IMR-90 (cell line): ENCODE measurements around the gene MAML2. TPM values are rescaled to one million over a fixed set of nuclear protein-coding genes. Genes with fewer than 3 reads are reported as not detected.

Source experiments
- ATAC-seq: fragments of 200-7000 bp; cut with Tn5 transposase; 2 replicates; pipeline ENCODE4 v1.9.1; 2020; ENCODE audit warnings: low read depth, mild to moderate bottlenecking, moderate library complexity
- BruUV-seq: library from RNA; stranded (reverse); fragments of 400-500 nt; replicated peaks from 2 replicates; lab custom pipeline; 2021; lab: Mats Ljungman, UMichigan
- CTCF ChIA-PET: fragments of 300-600 bp; formaldehyde crosslinking; extraction: SDS; loops from one replicate; lab custom pipeline; 2021; ENCODE audit warnings: antibody characterized with exemption; lab: Yijun Ruan, JAX
- POLR2A ChIA-PET: fragments of 300-600 bp; sonication (Branson Sonifier 250); formaldehyde crosslinking; loops from one replicate; lab custom pipeline; 2022; ENCODE audit warnings: antibody characterized with exemption; ENCODE audit not compliant: unreplicated experiment; lab: Charles Lee
- DNase-seq: peaks from one replicate; pipeline ENCODE4 v3.0.0; 2013
- H2AFZ ChIP-seq: replicated peaks from 2 replicates; pipeline ENCODE3; 2013; ENCODE audit warnings: low read length, mild to moderate bottlenecking; ENCODE audit not compliant: poor library complexity
- H2AK5ac ChIP-seq: 2 replicates; pipeline ENCODE4 v1.6.1; 2013; ENCODE audit warnings: low read depth, low read length, inconsistent platforms
- H2AK9ac ChIP-seq: replicated peaks from 2 replicates; pipeline ENCODE3; 2013; ENCODE audit warnings: mild to moderate bottlenecking, low read depth, low read length, moderate library complexity; ENCODE audit not compliant: poor library complexity
- H2BK120ac ChIP-seq: 2 replicates; pipeline ENCODE4 v1.6.1; 2013; ENCODE audit warnings: low read depth, low read length, inconsistent platforms
- H2BK15ac ChIP-seq: 3 replicates; pipeline ENCODE4 v1.6.1; 2013; ENCODE audit warnings: low read depth, low read length, inconsistent platforms
- H2BK20ac ChIP-seq: 2 replicates; pipeline ENCODE4 v1.6.1; 2013; ENCODE audit warnings: low read depth, mild to moderate bottlenecking, inconsistent platforms, low read length, moderate library complexity
- H2BK5ac ChIP-seq: 2 replicates; pipeline ENCODE4 v1.6.1; 2013; ENCODE audit warnings: mild to moderate bottlenecking, low read depth, low read length, inconsistent platforms; ENCODE audit not compliant: poor library complexity, severe bottlenecking
- H3K14ac ChIP-seq: replicated peaks from 2 replicates; pipeline ENCODE4 v1.6.1; 2013; ENCODE audit warnings: low read depth, low read length, inconsistent platforms
- H3K18ac ChIP-seq: 2 replicates; pipeline ENCODE4 v1.6.1; 2013; ENCODE audit warnings: low read depth, low read length, control low read depth
- H3K23ac ChIP-seq: 2 replicates; pipeline ENCODE4 v1.6.1; 2013; ENCODE audit warnings: low read depth, low read length, inconsistent platforms
- H3K27ac ChIP-seq: 2 replicates; pipeline ENCODE4 v1.5.1; 2013; ENCODE audit warnings: mild to moderate bottlenecking, control low read depth, low read length; ENCODE audit not compliant: insufficient read depth
- H3K27me3 ChIP-seq: 2 replicates; pipeline ENCODE4 v1.6.1; 2013; ENCODE audit warnings: low read length; ENCODE audit not compliant: control insufficient read depth, insufficient read depth
- H3K36me3 ChIP-seq: 2 replicates; pipeline ENCODE4 v1.6.1; 2013; ENCODE audit warnings: low read length, mixed read lengths; ENCODE audit not compliant: control insufficient read depth, insufficient read depth
- H3K4ac ChIP-seq: 2 replicates; pipeline ENCODE4 v1.6.1; 2013; ENCODE audit warnings: low read depth, low read length, inconsistent platforms
- H3K4me1 ChIP-seq: 2 replicates; pipeline ENCODE4 v1.6.1; 2013; ENCODE audit warnings: low read length, mixed read lengths; ENCODE audit not compliant: control insufficient read depth, insufficient read depth
- H3K4me2 ChIP-seq: 2 replicates; pipeline ENCODE4 v1.6.1; 2013; ENCODE audit warnings: low read depth, mild to moderate bottlenecking, control low read depth, low read length, moderate library complexity
- H3K4me3 ChIP-seq: 2 replicates; pipeline ENCODE4 v1.5.1; 2013; ENCODE audit warnings: low read depth, mild to moderate bottlenecking, control low read depth, low read length, moderate library complexity; ENCODE audit not compliant: insufficient read depth
- H3K56ac ChIP-seq: 2 replicates; pipeline ENCODE4 v1.6.1; 2013; ENCODE audit warnings: low read length, inconsistent platforms; ENCODE audit not compliant: insufficient read depth; ENCODE audit errors: extremely low read depth
- H3K79me1 ChIP-seq, 2 experiments: 2 replicates each; pipeline ENCODE4 v1.6.1; 2013; ENCODE audit warnings: low read length in 2 of 2, inconsistent platforms in 1 of 2, low read depth in 1 of 2
- H3K9ac ChIP-seq: 2 replicates; pipeline ENCODE4 v1.6.1; 2013; ENCODE audit warnings: low read depth, low read length, control low read depth
- H3K9me1 ChIP-seq: 2 replicates; pipeline ENCODE4 v1.6.1; 2013; ENCODE audit warnings: low read length, inconsistent platforms; ENCODE audit not compliant: insufficient read depth
- H3K9me3 ChIP-seq: 2 replicates; pipeline ENCODE4 v1.6.1; 2013; ENCODE audit warnings: low read length; ENCODE audit not compliant: control insufficient read depth, insufficient read depth
- H4K20me1 ChIP-seq: 2 replicates; pipeline ENCODE4 v1.6.1; 2013; ENCODE audit warnings: low read length, inconsistent platforms; ENCODE audit not compliant: insufficient read depth
- H4K5ac ChIP-seq: 2 replicates; pipeline ENCODE4 v1.6.1; 2013; ENCODE audit warnings: mild to moderate bottlenecking, low read depth, low read length, control low read depth
- H4K8ac ChIP-seq, 2 experiments: 2 replicates each; pipeline ENCODE4 v1.6.1; 2013; ENCODE audit warnings: low read depth in 2 of 2, low read length in 2 of 2, control low read depth in 1 of 2, inconsistent platforms in 1 of 2
- H4K91ac ChIP-seq: 2 replicates; pipeline ENCODE4 v1.6.1; 2013; ENCODE audit warnings: low read depth, low read length, inconsistent platforms; ENCODE audit not compliant: insufficient read depth
- FOS ChIP-seq: fragments of 150-350 bp; IDR thresholded peaks from 2 replicates; pipeline ENCODE4 v1.6.1; 2016; ENCODE audit warnings: low read depth, low read length
- MAFK ChIP-seq: IDR thresholded peaks from 2 replicates; pipeline ENCODE4 v1.6.1; 2012; ENCODE audit warnings: low read depth, low read length, improper control_type of control experiment
- MAZ ChIP-seq: IDR thresholded peaks from 2 replicates; pipeline ENCODE4 v1.6.1; 2012; ENCODE audit warnings: low read depth, mild to moderate bottlenecking, low read length, improper control_type of control experiment, moderate library complexity, borderline replicate concordance
- NFE2L2 ChIP-seq: fragments of 150-350 bp; IDR thresholded peaks from 2 replicates; pipeline ENCODE4 v1.6.1; 2016; ENCODE audit warnings: low read depth, mild to moderate bottlenecking, low read length
- RAD21 ChIP-seq: IDR thresholded peaks from 2 replicates; pipeline ENCODE4 v1.6.1; 2012; ENCODE audit warnings: low read length, improper control_type of control experiment
- RCOR1 ChIP-seq: IDR thresholded peaks from 2 replicates; pipeline ENCODE4 v1.6.1; 2012; ENCODE audit warnings: mild to moderate bottlenecking, low read length, improper control_type of control experiment; ENCODE audit not compliant: insufficient replicate concordance
- SMC3 ChIP-seq: fragments of 150-350 bp; IDR thresholded peaks from 2 replicates; pipeline ENCODE4 v1.6.1; 2016; ENCODE audit warnings: low read depth, mild to moderate bottlenecking, antibody characterized with exemption, low read length, moderate library complexity
- WGBS, 2 experiments: methylation state at CpG; one replicate each; pipeline versions ENCODE4 v1.1.5 to v1.1.7; 2013; ENCODE audit warnings: missing lambda C conversion rate in 2 of 2; ENCODE audit not compliant: insufficient read length in 1 of 2; ENCODE audit errors: extremely low coverage in 2 of 2; 5-methylcytosine and 5-hydroxymethylcytosine counted together
- dilution Hi-C: fragments of 300-500 bp; cut with HindIII; formaldehyde crosslinking; loops from one replicate; pipeline ENCODE4 v1.14.3; 2018; ENCODE audit warnings: low sequenced_read_pairs; ENCODE audit not compliant: unreplicated experiment
- in situ Hi-C: fragments of 300-500 bp; cut with MboI; formaldehyde crosslinking; loops from 3 replicates; pipeline ENCODE4 v1.14.3; 2019; ENCODE audit warnings: low sequenced_read_pairs, inconsistent platforms, mixed read lengths
- intact Hi-C: fragments of 100-400 bp; cut with micrococcal nuclease; formaldehyde crosslinking; loops from 2 replicates; pipeline ENCODE4 v1.10.0; 2022
- polyA plus RNA-seq, 3 experiments: library from polyadenylated mRNA; depleted of rRNA; stranded (reverse); fragments of >200 nt; gene quantifications; 2 replicates each; pipeline ENCODE4 v1.2.3, GENCODE V29; 2012; ENCODE audit warnings: low replicate concordance in 1 of 3
- total RNA-seq: library from RNA; depleted of rRNA; stranded (reverse); fragments of >200 nt; gene quantifications from 2 replicates; pipeline ENCODE4 v1.2.3, GENCODE V29; 2012
- TF ChIP-seq, protein P1 (sequence below): conservative IDR thresholded peaks from 2 replicates; pipeline ENCODE4 v1.5.1; 2012; ENCODE audit warnings: mild to moderate bottlenecking, low read depth, low read length, improper control_type of control experiment
- TF ChIP-seq, protein P2 (sequence below): fragments of 150-350 bp; IDR thresholded peaks from 2 replicates; pipeline ENCODE4 v1.6.1; 2016; ENCODE audit warnings: low read depth, mild to moderate bottlenecking, low read length, moderate library complexity, borderline replicate concordance

Gene MAML2
- total and polyA plus RNA-seq, 2 of the 4 experiments (the other 2 are of a cell fraction): 15.0 to 19.5 TPM

- H2BK120ac ChIP-seq: no peak overlapping the region
These were observed 297.2 kb downstream of the MAML2 start for GRCh38 chr11:96045622-96046456.

More at GRCh38 chr11:96045622-96046456, 297.2 kb downstream of the MAML2 start:
- Histone ChIP-seq H3K9me1 (no peaks in the 10 kb centered on the region), H3K36me3 (no peaks in the 10 kb centered on the region; the same call in 1 of the 2 replicates), H4K20me1 (no peaks in the 10 kb centered on the region), H3K9ac (no peak overlapping the region), H3K79me1 (peaks cover 12 to 19% of the 10 kb centered on the region in 2 experiments; a peak in 3 of 4 replicates), H4K8ac (peak overlapping the region in 1 of 2 experiments; percentile 50; a peak in 1 of 4 replicates), H4K91ac (peak overlapping the region; percentile 64), H2AFZ (peak overlapping the region; percentile 9), H2BK15ac (no peak overlapping the region), H3K56ac (no peak overlapping the region), H3K23ac (no peak overlapping the region), H3K4me3 (no peak overlapping the region), H3K4me1 (peaks cover 12% of the 10 kb centered on the region), H2BK20ac (no peak overlapping the region), H2BK5ac (no peak overlapping the region), H3K4ac (peak overlapping the region; percentile 42; the same call in 1 of the 2 replicates), H3K18ac (no peak overlapping the region), H3K27ac (peak overlapping the region; percentile 55), H3K4me2 (peak overlapping the region; percentile 77), H3K9me3 (no peaks in the 10 kb centered on the region), H3K27me3 (no peaks in the 10 kb centered on the region), H2AK9ac (no peak overlapping the region), H3K14ac (no peak overlapping the region), H2AK5ac (no peak overlapping the region; the same call in 1 of the 2 replicates), H4K5ac (peak overlapping the region; percentile 28)
- 4% methylated on average over 4 of the region's 11 CpGs; no CpG with 5 or more reads in 1 of the 2 experiments for WGBS, 2 experiments
- ChIA-PET POLR2A (interaction anchor here (0.6 kb wide), 1 partner anchor 348 kb away, joined by 6 read pairs; no protein-coding TSS in a partner anchor), CTCF (interaction anchor here (0.5 to 1.5 kb wide), 6 partner anchors 10 to 308 kb away, joined by 3 to 8 read pairs (median 4); partner anchors contain the start of gene MAML2)
- no TSS peak for BruUV-seq
- in situ Hi-C loops (no loop called here), dilution Hi-C loops (loop anchor here (25.0 kb wide), 1 partner anchor 316 kb away; no protein-coding TSS in a partner anchor), intact Hi-C loops (no loop called here)
- no peak for TF ChIP-seq NFE2L2
- peak; percentile 83 for TF ChIP-seq MAFK
- TF ChIP-seq, protein P1, sequence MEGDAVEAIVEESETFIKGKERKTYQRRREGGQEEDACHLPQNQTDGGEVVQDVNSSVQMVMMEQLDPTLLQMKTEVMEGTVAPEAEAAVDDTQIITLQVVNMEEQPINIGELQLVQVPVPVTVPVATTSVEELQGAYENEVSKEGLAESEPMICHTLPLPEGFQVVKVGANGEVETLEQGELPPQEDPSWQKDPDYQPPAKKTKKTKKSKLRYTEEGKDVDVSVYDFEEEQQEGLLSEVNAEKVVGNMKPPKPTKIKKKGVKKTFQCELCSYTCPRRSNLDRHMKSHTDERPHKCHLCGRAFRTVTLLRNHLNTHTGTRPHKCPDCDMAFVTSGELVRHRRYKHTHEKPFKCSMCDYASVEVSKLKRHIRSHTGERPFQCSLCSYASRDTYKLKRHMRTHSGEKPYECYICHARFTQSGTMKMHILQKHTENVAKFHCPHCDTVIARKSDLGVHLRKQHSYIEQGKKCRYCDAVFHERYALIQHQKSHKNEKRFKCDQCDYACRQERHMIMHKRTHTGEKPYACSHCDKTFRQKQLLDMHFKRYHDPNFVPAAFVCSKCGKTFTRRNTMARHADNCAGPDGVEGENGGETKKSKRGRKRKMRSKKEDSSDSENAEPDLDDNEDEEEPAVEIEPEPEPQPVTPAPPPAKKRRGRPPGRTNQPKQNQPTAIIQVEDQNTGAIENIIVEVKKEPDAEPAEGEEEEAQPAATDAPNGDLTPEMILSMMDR: peak; percentile 37; the same call in 1 of the 2 replicates
- no peak for TF ChIP-seq FOS
- TF ChIP-seq MAZ: 0 out of 2 replicates have a peak, but pooled peaks have one; percentile 22
- TF ChIP-seq RCOR1: no peak
- peak; percentile 28; the same call in 1 of the 2 replicates for TF ChIP-seq SMC3
- TF ChIP-seq RAD21: peak; percentile 43; the same call in 1 of the 2 replicates
- TF ChIP-seq, protein P2, sequence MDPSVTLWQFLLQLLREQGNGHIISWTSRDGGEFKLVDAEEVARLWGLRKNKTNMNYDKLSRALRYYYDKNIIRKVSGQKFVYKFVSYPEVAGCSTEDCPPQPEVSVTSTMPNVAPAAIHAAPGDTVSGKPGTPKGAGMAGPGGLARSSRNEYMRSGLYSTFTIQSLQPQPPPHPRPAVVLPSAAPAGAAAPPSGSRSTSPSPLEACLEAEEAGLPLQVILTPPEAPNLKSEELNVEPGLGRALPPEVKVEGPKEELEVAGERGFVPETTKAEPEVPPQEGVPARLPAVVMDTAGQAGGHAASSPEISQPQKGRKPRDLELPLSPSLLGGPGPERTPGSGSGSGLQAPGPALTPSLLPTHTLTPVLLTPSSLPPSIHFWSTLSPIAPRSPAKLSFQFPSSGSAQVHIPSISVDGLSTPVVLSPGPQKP: no peak
- ATAC-seq (peak; percentile 61), DNase-seq (peak; percentile 63)
